ENCODE results near the gene NR2E1. TPM values are rescaled to one million over a fixed set of nuclear protein-coding genes. Genes with fewer than 3 reads are reported as not detected.

Gene NR2E1
- total and polyA plus RNA-seq, 2 of the 13 experiments (the other 11 are each of a cell fraction or from before 2014, with no cell fraction given) = not detected

GRCh38 chr6:108168090-108168463 lies 2.3 kb downstream of the NR2E1 start:
- CTCF ChIA-PET (ENCODE audit: low intra/inter-chr PET ratio, low total read pairs) = no interaction called here
- H3K4me2 ChIP-seq (ENCODE audit: low read depth, low read length) = peak overlapping the region; percentile 54

More at GRCh38 chr6:108168090-108168463, 2.3 kb downstream of the NR2E1 start:
- Histone ChIP-seq H3K4me3 (replicated peaks in 1 of 3; ENCODE audit: insufficient read depth in 1 of 3, low read depth in 2 of 3, low read length in 3 of 3) (peak overlapping the region in 1 of 3 experiments; percentile 49; a peak in 1 of 6 replicates), H4K20me1 (ENCODE audit: insufficient read depth, low read length) (no peaks in the 10 kb centered on the region), H3K4me1 (ENCODE audit: insufficient read depth, low read length) (peaks cover 19% of the 10 kb centered on the region), H2AFZ (ENCODE audit: low read length) (no peak overlapping the region), H3K9me3 (ENCODE audit: low read length) (no peaks in the 10 kb centered on the region), H3K27ac (ENCODE audit: extremely low read length, insufficient read depth, low read length) (no peak overlapping the region), H3K79me2 (ENCODE audit: insufficient read depth, low read length) (no peaks in the 10 kb centered on the region), H3K36me3 (replicated peaks in 1 of 2; ENCODE audit: control insufficient read depth in 1 of 2, insufficient read depth in 2 of 2, low read length in 2 of 2) (no peaks in the 10 kb centered on the region), H3K9ac (ENCODE audit: insufficient read depth, low read depth, low read length) (peak overlapping the region; percentile 33; the same call in 1 of the 2 replicates), H3K27me3 (ENCODE audit: control insufficient read depth in 1 of 2, insufficient read depth in 2 of 2, low read length in 2 of 2) (peaks cover 7 to 60% of the 10 kb centered on the region in 2 experiments)
- in situ Hi-C loops (cut with HindIII; ENCODE audit: extremely low pct_ligation_motif_present, low pct_unique_long_range_greater_than_20kb) (no loop called here), intact Hi-C loops (cut with micrococcal nuclease; ENCODE audit: unreplicated experiment) (no loop called here)
- ATAC-seq (peak; percentile 31; the same call in 2 of the 3 replicates), DNase-seq (ENCODE audit: low spot score) (no peak), FAIRE-seq (no peak)
- TF ChIP-seq NFE2L2 (IDR thresholded peaks at IDR 0.05; ENCODE audit: low read length) = no peak
- 0 out of 2 replicates have a peak, but pooled peaks have one; percentile 4 for TF ChIP-seq MED13 (CRISPR knock-in tag; IDR thresholded peaks at IDR 0.05)
- peak; percentile 58; the same call in 1 of the 2 replicates for TF ChIP-seq ZNF770 (CRISPR knock-in tag; IDR thresholded peaks at IDR 0.05)
- no TSS peak for BruUV-seq (replicated peaks)
- POLR2A ChIA-PET = interaction anchor here (0.6 to 0.9 kb wide), 2 partner anchors 33 to 826 kb away, joined by 3 read pairs; no protein-coding TSS in a partner anchor
- 72% methylated on average over 5 of the region's 23 CpGs for WGBS (ENCODE audit: low lambda C conversion rate)
